Measurements from ENCODE around the gene RASGRP2.

The RASGRP2 gene

GRCh38 chr11:64744544-64745188, 724 bp upstream of the RASGRP2 start:
- no peak for DNase-seq (ENCODE audit: low read depth)
- peak overlapping the region; percentile 39 for H3K4me3 ChIP-seq (ENCODE audit: low read depth, low read length)

GRCh38 chr11:64742889-64743590, 902 bp downstream of the RASGRP2 start:
- H3K4me3 ChIP-seq (ENCODE audit: low read depth, low read length): peak overlapping the region; percentile 37
- no peak for DNase-seq (ENCODE audit: low read depth)

GRCh38 chr11:64742087-64742888, 1.7 kb downstream of the RASGRP2 start:
- H3K4me3 ChIP-seq (ENCODE audit: low read depth, low read length): peak overlapping the region; percentile 37
- DNase-seq (ENCODE audit: low read depth): no peak

- H3K4me3 ChIP-seq (ENCODE audit: low read depth, low read length): no peak overlapping the region
- DNase-seq (ENCODE audit: low read depth): no peak
These were observed 2.4 kb downstream of the RASGRP2 start for GRCh38 chr11:64741375-64742086.

- DNase-seq (ENCODE audit: low read depth): no peak
- H3K4me3 ChIP-seq (ENCODE audit: low read depth, low read length): no peak overlapping the region
These were observed 4.1 kb downstream of the RASGRP2 start for GRCh38 chr11:64739871-64740270.

GRCh38 chr11:64736654-64737053, 7.3 kb downstream of the RASGRP2 start:
- H3K4me3 ChIP-seq (ENCODE audit: low read depth, low read length): no peak overlapping the region
- no peak for DNase-seq (ENCODE audit: low read depth)

- DNase-seq (ENCODE audit: low read depth): no peak
- H3K4me3 ChIP-seq (ENCODE audit: low read depth, low read length): no peak overlapping the region
These were observed 8.2 kb downstream of the RASGRP2 start for GRCh38 chr11:64735725-64736259.

GRCh38 chr11:64734811-64735724, 8.9 kb downstream of the RASGRP2 start:
- DNase-seq (ENCODE audit: low read depth): no peak
- no peak overlapping the region for H3K4me3 ChIP-seq (ENCODE audit: low read depth, low read length)

GRCh38 chr11:64731601-64732000, 12.3 kb downstream of the RASGRP2 start:
- no peak for DNase-seq (ENCODE audit: low read depth)
- no peak overlapping the region for H3K4me3 ChIP-seq (ENCODE audit: low read depth, low read length)

GRCh38 chr11:64729851-64730382, 14.0 kb downstream of the RASGRP2 start:
- H3K4me3 ChIP-seq (ENCODE audit: low read depth, low read length): no peak overlapping the region
- no peak for DNase-seq (ENCODE audit: low read depth)

- no peak for DNase-seq (ENCODE audit: low read depth)
- no peak overlapping the region for H3K4me3 ChIP-seq (ENCODE audit: low read depth, low read length)
These were observed 15.1 kb downstream of the RASGRP2 start for GRCh38 chr11:64728757-64729365.

- no peak overlapping the region for H3K4me3 ChIP-seq (ENCODE audit: low read depth, low read length)
- DNase-seq (ENCODE audit: low read depth): no peak
These were observed 16.9 kb downstream of the RASGRP2 start for GRCh38 chr11:64726867-64727530.

- no peak overlapping the region for H3K4me3 ChIP-seq (ENCODE audit: low read depth, low read length)
These were observed 17.7 kb downstream of the RASGRP2 start for GRCh38 chr11:64726211-64726641.

GRCh38 chr11:64724863-64725532, 18.9 kb downstream of the RASGRP2 start:
- no peak for DNase-seq (ENCODE audit: low read depth)
- no peak overlapping the region for H3K4me3 ChIP-seq (ENCODE audit: low read depth, low read length)

More at GRCh38 chr11:64726211-64726641, 17.7 kb downstream of the RASGRP2 start:
- DNase-seq (ENCODE audit: low read depth): no peak

GRCh38 chr11:64723907-64724862, 19.8 kb downstream of the RASGRP2 start:
- DNase-seq (ENCODE audit: low read depth): no peak
- H3K4me3 ChIP-seq (ENCODE audit: low read depth, low read length): no peak overlapping the region
